Measurements from ENCODE around the gene PTPRA.
"Not testable (repeated sequence)": the region's sequence is repeated elsewhere in the genome, so short reads cannot be mapped to it uniquely, and the experiment has no call there.

The PTPRA gene

DNA sequence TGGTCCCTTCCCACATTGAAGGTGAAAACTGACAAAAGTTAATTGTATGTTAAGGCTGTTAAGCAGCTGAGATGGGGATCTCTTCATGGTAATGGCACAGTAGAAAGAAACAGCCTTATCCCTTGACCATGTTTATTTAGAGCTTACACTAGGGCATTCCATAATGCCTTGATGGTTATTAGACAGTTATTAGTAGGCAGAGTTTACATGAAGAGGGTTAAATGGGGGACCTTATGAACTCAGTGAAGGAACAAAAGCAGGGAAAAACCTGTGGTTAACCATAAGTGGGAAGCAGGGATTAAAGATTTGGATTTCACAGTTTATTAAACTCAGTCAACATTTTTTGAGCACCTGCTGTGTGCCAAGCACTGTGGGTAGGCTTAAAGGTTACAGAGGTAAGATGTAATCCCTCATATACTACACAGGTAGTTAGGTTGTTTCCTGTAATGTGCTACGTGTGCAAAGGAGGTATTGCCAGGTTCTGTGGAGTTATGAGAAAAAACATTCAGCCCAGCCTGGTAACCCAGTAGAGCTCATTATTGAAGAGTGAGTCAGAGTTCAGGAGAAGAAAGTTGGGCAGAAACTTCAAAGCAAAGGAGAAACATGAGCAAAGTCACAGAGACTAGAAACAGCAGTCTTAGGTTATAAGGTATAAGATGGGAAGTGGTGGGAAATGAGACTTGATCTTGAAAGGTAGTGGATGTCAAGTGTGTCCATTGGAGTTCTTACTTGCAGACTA is 137.9 kb downstream of the PTPRA start:
- no peak for DNase-seq

DNA sequence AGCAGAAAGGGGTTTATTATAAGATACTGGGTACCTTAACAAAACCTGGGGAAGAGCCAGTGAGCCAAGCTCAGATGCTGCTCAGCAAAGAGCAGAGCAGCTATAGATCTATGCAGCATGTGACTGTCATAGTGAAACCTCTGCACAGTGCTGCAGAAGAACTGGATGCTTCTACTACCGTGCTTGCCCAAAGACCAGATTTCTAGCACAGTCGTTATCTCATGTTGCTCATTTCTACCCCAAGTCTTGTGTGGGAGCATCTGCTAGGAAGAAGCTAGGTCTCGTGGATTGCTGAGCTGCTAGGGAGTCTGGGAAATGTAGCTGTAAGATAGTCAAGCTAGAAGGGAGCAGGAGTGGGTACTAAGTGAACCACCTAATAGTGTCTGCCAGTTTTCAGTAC is 138.5 kb downstream of the PTPRA start:
- DNase-seq: no peak

DNA sequence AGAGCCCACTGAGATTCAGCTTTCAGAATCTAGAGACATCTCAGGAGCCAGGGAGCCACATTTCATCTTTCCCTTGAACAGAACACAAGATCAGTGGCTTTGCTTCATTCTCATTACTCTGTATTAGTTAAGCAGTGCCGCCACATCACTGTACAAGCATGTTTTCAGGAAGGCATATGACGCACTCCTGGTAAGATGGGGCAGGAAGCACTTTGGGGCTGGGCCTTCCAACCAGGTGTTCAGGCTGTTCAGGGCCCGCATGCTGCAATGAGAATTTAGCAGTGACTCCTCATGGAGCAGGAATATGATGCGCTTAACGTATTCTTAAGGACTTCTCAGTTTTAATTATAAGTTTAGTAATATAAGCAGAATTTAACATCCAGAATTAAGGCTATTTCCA is 140.5 kb downstream of the PTPRA start:
- no peak for DNase-seq

DNA sequence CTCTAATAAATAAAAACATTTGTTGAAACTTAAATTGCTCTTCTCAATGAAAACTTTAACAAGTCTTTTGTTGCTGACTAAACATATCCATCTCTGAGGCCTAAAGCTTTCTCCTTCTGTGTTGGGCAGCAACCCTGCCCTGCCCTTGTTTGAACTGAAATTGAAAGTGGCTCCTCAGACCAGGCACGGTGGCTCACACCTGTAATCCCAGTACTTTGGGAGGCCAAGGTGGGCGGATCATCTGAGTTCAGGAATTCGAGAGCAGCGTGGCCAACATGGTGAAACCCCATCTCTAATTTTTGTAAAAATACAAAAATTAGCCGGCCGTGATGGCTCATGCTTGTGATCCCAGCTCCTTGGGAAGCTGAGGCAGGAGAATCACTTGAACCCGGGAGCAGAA is 140.9 kb downstream of the PTPRA start:
- DNase-seq: no peak

DNA sequence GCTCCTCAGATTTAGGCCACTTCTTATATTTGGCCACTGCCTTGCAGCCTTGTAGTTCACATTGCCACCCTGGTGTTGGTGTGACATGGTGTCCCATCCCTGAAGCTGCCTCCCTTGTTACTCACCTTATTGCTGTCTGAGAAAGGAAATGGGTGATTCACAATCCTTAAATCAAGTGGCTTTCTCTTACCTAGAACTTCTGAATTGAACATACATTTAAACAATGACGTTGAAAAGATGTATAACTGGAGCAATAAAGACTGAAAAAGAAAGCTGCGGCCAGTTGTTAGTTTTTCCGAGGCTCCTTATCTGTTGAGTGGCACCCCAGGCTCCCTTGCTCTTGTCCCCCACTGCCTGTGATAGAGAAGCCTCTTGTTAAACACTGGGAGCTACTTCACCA is 141.4 kb downstream of the PTPRA start:
- DNase-seq: no peak

DNA sequence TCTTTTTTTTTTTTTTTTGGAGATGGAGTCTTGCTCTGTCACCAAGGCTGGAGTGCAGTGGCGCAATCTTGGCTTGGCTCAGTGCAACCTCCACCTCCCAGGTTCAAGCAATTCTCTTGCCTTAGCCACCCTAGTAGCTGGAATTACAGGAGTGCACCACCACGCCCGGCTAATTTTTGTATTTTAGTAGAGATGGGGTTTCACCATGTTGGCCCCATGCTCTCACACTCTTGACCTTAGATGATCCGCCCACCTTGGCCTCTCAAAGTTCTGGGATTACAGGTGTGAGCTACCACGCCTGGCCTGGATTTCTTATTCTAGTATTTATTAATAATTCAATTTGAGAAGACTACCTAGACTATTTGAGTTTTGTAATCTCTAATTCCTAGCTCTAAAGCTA is 142.0 kb downstream of the PTPRA start:
- DNase-seq: not testable (repeated sequence)

DNA sequence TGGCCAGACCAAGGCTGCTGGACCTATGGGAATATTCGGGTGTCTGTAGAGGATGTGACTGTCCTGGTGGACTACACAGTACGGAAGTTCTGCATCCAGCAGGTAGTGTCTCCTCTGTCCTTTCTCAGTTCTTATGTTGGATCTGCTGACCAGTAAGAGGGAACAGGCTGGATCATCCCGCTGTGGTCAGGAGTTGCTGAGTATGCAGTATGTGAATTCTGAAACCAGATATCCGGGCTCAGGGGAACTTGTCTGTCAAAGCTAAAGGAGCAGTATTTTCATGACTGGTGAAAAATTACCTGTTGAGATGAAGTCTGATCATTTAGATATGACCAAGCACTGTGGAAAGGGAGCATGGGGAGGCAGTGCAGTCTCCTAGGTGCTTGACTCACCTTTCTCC is 148.0 kb downstream of the PTPRA start:
- DNase-seq: no peak

DNA sequence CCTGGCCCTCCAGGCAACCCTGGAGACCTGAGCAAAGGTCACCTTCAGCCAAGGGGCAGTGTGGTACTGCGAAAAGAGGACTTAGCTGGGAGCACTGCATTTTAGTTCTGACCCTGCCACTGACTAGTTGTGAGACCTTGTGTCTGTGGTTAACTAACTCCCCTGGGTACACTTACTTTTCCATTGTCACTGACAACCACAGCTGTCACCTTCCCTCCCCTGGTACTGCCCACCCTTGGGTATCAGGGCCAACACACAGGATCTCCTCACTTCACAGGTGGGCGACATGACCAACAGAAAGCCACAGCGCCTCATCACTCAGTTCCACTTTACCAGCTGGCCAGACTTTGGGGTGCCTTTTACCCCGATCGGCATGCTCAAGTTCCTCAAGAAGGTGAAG is 148.5 kb downstream of the PTPRA start:
- DNase-seq: no peak

DNA sequence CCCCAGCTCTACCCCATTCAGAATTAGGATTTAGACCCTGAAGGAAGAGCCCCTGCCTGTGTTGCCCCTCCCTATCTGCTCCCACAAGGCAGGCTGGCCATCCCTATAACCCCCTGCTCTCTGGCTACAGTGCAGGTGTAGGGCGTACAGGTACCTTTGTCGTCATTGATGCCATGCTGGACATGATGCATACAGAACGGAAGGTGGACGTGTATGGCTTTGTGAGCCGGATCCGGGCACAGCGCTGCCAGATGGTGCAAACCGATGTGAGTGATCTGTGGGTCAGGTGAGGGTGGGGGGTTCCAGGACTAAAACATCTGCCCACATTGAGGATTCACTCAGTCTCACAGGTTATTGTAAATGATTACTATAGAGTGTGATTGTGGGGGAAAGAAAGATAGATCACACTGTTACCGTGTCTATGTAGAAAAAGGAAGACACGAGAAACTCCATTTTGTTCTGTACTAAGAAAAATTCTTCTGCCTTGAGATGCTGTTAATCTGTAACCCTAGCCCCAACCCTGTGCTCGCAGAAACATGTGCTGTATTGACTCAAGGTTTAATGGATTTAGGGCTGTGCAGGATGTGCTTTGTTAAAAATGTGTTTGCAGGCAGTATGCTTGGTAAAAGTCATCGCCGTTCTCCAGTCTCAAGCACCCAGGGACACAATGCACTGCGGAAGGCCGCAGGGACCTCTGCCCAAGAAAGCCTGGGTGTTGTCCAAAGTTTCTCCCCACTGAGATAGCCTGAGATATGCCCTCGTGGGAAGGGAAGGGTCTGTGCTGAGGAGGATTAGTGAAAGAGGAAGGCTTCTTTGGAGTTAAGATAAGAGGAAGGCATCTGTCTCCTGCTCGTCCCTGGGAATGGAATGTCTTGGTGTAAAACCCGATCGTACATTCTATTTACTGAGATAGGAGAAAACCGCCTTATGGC is 149.5 kb downstream of the PTPRA start:
- DNase-seq: not testable (repeated sequence)

DNA sequence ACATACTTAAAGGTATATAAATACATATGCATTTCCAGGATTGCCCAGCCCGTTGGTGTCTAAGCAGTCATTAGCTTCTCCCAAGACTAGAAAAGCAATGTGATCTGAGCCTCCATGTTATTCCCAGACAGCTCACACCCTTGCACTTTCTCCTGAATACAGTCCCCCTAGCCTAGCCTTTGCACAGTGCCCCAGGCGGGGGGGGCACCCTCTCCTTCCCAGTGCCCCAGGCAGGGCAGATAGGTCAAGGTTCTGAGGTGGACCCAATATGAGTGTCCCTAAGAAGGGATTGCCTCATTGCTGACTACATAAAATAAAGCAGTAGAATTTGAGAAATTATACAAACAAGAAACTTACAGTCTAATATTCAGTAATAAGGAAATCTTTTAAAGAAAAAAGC is 154.7 kb downstream of the PTPRA start:
- DNase-seq: no peak

DNA sequence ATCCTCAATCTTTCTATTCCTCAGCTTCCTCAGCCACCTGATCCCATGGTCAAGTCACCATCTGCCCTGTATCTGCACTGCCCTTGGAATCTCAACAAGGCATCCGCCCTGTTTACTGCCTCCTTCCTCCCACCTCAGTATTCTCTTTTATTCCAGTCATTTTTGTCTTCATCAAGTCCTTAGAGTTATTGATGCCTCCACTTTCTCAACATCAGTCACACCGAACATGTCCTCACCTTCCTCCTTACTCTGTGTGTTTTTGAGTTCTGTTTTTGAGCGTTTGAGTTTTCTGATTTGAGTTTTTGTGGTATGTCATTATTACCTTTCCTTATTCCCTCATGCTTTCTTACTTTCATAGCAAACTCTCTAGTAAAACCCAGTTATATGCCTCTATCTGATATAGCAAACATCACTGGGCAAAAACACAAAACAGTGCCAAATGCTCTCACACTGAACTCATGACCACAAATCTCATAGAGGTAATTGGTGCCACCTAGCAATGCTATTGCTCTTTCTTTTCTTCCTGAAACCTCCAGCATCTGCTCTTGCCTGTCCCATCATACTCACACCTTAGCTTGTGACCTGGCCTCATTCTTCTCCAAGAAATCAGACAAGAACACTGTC is 158.4 kb downstream of the PTPRA start:
- no peak for DNase-seq

DNA sequence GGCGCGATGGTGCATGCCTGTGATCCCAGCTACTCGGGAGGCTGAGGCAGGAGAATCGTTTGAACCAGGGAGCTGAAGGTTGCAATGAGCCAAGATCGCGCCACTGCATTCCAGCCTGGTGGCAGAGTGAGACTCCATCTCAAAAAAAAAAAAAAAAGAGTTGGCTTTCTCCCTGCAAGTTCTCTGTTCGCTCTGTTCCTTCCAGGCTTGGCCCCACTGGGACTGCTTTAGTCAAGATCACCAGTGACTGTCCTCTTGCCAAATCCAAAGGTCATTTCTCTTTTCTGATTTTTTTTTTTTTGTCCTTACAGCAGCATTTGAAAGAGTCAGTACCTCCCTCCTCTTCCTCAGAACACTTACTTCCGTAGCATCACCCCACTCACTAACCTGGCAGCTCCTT is 159.3 kb downstream of the PTPRA start:
- no peak for DNase-seq

DNA sequence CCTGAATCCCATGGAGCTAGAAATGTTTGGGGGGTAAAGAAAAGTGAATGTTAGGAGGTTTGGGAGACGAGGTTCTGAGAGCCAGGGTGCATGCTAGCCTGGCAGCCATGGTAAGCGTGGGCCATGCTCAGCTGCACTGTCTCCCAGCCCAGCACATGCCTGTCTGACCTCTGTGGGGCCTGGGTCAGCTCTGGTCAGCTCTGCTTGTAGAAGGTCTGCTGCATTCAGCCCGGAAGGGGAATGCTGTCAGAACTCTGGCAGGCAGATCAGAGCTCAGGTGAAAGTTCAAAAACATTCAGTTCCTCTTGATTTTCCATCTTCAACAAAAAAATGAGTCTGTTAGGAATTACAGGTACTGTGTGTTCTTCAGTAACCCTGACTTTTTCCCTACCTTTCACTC is 164.4 kb downstream of the PTPRA start:
- no peak for DNase-seq

DNA sequence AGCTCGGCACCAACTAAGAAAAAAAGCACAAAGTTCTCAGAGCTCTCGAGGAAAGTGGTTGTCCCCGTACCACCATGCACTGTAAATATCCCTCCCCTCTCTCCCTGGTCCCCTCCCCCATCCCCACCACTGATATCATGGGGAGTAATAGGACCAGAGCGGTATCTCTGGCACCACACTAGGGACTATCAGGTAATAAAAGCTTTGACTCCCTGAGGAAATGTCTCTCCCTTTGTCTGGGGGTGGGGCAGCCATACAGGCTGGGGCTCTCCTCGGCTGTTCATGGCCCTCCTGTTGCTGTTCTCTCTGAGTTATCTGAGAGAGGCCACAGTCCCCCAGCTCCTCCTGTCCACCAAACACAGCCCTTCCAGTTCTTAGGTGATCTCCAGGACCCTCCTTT is 165.2 kb downstream of the PTPRA start:
- no peak for DNase-seq

DNA sequence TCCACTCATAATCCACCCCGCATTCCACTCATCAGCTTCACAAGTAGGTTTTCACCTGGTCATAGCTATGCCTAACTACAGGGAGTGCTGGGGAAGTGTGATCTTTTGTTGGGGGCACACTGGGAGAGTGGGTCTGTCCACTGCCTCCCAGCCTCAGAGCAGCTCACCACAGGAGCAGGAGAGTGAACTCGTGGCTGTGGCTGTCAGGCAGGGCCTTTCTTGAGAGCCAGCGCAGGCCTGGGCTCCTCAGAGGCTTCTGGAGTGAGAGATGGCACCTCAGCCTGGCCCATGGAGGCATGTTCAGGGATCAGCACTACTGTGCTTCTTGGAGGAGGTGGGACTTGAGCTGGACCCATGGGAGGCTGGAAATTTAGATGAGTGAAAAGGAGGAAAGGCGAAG is 166.1 kb downstream of the PTPRA start:
- no peak for DNase-seq

DNA sequence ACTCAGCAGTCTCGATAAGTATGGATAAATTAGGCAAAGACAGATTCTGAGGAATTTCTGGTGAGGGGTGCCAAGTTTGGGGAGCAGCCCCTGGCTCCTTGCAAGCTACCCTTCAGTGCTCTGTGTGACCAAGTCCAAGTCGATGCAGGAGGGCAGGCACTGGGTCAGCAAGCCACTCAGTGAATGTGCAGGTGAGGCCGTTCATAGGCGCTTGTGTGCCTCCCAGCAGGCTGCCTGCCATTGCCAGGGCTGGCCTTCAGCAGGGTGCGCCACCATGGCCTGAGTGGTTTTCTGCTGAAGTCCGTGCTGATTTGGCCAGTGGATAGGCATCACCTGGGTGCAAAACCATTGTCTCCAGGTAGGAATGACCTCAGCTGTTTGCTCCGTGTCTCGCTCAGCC is 166.8 kb downstream of the PTPRA start:
- no peak for DNase-seq

DNA sequence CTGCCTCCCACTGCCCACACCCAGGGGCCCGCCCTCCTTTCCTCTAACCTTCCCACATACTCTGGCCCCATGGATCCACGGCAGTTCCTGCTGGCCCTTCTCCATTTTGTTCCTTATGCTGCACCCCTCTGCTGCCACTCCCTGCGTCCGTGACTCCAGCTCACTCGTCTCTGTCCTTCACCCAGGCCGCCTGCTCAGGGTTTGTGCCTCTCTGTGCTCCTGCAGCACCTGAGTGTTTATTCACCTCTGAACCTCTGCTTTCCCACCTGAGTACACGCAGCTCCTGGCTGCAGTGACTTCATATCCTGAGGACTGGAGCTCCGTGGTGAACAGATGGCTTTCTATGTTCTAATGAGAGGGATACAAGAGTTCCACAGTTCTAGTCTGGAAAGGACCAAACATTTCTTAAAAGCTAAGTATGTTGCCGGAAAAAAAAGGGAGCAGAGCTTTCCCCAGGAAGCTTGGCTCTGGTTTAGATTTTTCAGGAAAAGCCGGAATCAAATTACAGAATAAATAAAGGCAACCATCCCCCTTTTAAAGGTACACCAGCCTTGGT is 168.7 kb downstream of the PTPRA start:
- no peak for DNase-seq

DNA sequence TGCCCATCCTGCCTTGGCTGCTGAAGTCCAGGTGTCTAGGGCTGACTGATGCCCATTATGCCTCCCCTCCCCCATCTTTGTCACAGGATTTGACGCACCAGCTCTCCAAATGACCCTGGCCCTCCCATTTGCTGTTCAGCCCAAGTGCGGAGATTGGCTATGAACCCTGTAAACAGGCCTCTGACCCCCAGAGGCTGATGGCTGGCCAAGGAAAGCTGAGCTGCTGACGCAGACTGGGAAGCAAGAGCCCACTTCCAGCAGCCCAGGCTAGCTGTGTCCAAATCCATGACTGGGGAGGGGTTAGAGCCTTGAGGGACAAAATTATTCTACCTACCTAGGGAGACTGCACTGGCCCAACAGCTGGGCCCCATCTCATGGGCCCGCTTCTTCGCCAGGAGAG is 169.3 kb downstream of the PTPRA start:
- no peak for DNase-seq

DNA sequence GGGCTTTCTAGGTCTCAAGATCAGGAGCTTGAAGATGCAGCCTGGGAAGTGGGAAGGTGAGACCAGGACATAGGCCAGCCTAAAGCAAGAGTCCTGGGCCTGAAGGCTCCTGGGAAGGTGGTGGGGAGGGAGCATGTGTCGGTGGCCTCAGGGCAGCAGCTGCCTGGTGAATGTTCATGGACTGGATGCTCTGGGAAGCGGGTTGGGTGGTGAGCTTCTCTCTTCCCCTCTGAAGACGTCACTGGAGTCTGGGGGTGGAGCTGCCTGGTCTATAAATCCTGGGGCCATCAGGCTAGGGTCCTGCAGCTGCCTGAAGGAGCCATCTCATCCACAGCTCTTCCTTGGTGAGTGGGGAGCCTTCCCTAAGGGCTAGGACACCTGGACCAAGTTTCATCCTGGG is 170.0 kb downstream of the PTPRA start, which contains the start of gene GNRH2:
Gene GNRH2 (plus strand): TSS at position 301 of the 400 bp plus-strand sequence. CDS start 793 bp downstream, outside the sequence.
- DNase-seq: no peak

DNA sequence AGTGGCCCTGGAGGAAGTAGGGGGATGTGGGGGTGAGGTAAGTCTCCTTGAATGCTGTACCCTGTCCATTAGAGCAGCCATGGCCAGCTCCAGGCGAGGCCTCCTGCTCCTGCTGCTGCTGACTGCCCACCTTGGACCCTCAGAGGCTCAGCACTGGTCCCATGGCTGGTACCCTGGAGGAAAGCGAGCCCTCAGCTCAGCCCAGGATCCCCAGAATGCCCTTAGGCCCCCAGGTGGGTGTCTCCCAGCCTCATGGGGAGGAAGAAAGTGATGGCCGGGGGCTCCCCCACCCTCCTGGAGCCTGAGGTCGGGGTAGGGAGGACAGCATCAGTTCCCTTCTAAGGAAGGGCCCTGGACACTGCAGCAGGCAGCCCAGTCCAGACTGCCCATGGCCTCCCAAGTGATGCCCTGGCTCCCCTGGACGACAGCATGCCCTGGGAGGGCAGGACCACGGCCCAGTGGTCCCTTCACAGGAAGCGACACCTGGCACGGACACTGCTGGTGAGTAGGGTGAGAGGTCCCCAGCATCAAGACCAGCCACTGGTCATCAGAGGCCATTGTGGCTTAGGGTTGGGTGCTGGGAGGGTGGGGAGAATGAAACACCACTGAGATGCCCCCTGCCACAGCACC is 171.2 kb downstream of the PTPRA start:
- no peak for DNase-seq

DNA sequence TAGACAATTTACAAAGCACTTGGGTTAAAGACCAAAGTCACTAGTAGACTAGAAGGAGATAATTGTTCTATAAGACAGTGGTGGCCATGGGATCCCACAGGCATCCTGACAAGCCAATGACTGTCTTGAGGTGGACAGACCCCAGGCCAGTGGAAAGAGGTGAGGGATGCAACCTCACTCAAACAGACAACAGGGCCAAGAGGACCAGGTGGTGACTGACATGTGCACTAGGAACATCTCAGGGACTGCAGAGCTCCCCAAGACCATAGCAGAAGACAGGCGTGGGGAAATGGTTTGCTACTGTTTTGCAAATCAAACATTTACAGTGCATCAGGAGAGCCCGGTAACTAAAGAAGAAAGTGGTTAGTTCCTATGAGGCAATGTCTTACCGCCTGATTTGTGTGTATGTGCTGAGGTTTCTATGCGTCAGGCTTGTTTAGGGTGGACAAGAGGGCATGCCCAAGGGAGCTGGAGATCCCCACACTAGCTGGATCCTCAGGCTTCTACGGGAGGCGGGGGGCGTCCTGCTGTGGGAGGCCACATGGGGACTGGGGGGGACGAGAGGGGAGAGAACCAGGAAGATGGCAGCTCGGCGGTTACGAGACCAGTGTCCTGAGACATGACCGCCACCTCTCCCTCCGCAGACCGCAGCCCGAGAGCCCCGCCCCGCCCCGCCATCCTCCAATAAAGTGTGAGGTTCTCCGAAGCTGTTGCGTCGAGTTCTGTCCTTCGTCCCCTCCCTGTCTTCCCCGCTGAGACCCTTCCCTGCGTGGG is 171.9 kb downstream of the PTPRA start:
- peak; percentile 53 for DNase-seq

All from CD4-positive, alpha-beta T cell treated with Interleukin-15 for 1 hour (primary cell).